DND-41 (cell line): ENCODE data around the gene VENTX.

ENCODE experiments used
- CTCF ChIP-seq: IDR thresholded peaks from 2 replicates; pipeline ENCODE4 v1.5.1; 2012; ENCODE audit warnings: borderline replicate concordance, low read length, moderate library complexity, mild to moderate bottlenecking; ENCODE audit not compliant: poor library complexity, severe bottlenecking; ENCODE audit errors: extremely low read depth
- EZH2 ChIP-seq: IDR thresholded peaks from 3 replicates; pipeline ENCODE4 v1.6.1; 2012; ENCODE audit warnings: borderline replicate concordance, low read depth, mild to moderate bottlenecking, moderate library complexity, low read length, inconsistent platforms; ENCODE audit not compliant: severe bottlenecking

GRCh38 chr10:133267293-133267692 lies 29.6 kb downstream of the VENTX start:
- no peak for TF ChIP-seq EZH2
- no peak for TF ChIP-seq CTCF
